SJSA1 (cell line): ENCODE data around the gene LDB1. TPM values are rescaled to one million over a fixed set of nuclear protein-coding genes. Genes with fewer than 3 reads are reported as not detected.

Experiments used
- DNase-seq, 2 experiments: peaks; one replicate each; pipeline ENCODE4 v3.0.0-alpha.2; 2015 to 2020; ENCODE audit warnings: low spot score in 2 of 2, low read depth in 1 of 2
- H3K27ac ChIP-seq: fragments of 250-450 bp; sonication (Bioruptor Pico); 2 replicates; pipeline ENCODE4 v1.5.1; 2020; ENCODE audit warnings: mild to moderate bottlenecking, moderate library complexity
- H3K27me3 ChIP-seq: fragments of 250-450 bp; sonication (Bioruptor Pico); replicated peaks from 2 replicates; pipeline ENCODE4 v1.5.1; 2020; ENCODE audit warnings: mild to moderate bottlenecking, moderate library complexity
- H3K36me3 ChIP-seq: fragments of 250-450 bp; sonication (Bioruptor Pico); 2 replicates; pipeline ENCODE4 v1.5.1; 2020; ENCODE audit warnings: mild to moderate bottlenecking
- H3K4me1 ChIP-seq: fragments of 250-450 bp; sonication (Bioruptor Pico); replicated peaks from 2 replicates; pipeline ENCODE4 v1.6.1; 2021; ENCODE audit warnings: mild to moderate bottlenecking
- H3K4me3 ChIP-seq: fragments of 250-450 bp; sonication (Bioruptor Pico); 2 replicates; pipeline ENCODE4 v1.5.1; 2020; ENCODE audit warnings: mild to moderate bottlenecking
- H3K9me3 ChIP-seq: fragments of 250-450 bp; sonication (Bioruptor Pico); replicated peaks from 2 replicates; pipeline ENCODE4 v1.5.1; 2020; ENCODE audit warnings: mild to moderate bottlenecking
- total RNA-seq: library from RNA; depleted of rRNA; stranded (reverse); fragments of >200 nt; shearing (Covaris generic); gene quantifications from 2 replicates; pipeline ENCODE4 v1.2.3, GENCODE V29; 2014; rRNA removed

Gene LDB1, protein sequence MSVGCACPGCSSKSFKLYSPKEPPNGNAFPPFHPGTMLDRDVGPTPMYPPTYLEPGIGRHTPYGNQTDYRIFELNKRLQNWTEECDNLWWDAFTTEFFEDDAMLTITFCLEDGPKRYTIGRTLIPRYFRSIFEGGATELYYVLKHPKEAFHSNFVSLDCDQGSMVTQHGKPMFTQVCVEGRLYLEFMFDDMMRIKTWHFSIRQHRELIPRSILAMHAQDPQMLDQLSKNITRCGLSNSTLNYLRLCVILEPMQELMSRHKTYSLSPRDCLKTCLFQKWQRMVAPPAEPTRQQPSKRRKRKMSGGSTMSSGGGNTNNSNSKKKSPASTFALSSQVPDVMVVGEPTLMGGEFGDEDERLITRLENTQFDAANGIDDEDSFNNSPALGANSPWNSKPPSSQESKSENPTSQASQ
- total RNA-seq: 22.5 and 29.0 TPM in 2 replicates

DNA sequence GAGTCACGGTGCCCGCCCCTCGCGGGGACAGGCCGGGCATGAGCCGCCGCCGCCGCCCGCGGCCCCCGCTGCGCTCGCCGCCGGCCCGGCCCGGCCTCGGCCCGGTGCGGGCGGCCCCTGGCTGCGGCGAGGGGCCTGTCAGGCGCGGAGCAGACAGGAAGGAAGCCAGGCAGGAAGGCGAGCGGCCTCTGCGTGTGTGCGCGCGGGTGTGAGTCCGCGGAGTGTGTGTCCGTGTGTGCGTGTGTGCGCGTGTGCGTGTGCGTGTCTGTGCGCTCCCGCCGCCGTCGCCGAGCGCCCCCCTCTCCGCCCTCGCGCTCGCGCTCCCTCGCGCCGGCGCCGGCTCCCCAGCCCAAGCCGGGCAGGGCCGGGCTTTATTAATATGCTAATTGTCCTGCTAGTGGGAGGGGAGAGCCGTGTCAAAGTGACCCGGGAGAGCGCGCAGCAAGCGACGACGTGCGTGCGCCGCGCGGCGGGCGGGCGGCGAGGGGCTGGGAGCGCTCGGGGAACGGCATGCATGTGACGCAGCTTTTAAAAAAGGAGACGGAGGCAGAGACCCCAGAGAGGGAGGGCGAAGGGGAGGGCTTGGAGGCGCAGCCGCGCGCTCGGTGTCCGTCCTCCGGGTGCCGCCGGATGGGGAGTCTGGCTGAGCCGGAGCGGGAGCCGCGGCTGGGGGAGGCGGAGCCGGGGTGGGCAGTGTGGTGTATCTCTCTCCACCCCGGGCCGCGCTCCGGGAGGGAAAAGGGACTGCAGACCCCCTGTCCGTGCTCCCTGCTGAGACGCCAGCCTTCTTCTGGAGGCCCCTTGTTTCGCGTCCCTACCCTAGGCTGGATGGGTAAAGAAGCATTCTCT, at the start of gene LDB1:
Gene LDB1, minus strand, starts transcription at position 227 of the 849 bp plus-strand sequence. CDS start 258 bp downstream, outside the sequence.
- H3K9me3 ChIP-seq: no peaks in the 10 kb centered on the region
- H3K4me3 ChIP-seq: peak within 1 kb of the TSS; percentile 70
- H3K36me3 ChIP-seq: peaks cover 3% of the 10 kb centered on the region; the same call in 1 of the 2 replicates
- H3K4me1 ChIP-seq: peaks cover 57% of the 10 kb centered on the region
- H3K27me3 ChIP-seq: no peaks in the 10 kb centered on the region
- H3K27ac ChIP-seq: peak within 1 kb of the TSS; percentile 80
- DNase-seq: peak; percentile 75 to 86

DNA sequence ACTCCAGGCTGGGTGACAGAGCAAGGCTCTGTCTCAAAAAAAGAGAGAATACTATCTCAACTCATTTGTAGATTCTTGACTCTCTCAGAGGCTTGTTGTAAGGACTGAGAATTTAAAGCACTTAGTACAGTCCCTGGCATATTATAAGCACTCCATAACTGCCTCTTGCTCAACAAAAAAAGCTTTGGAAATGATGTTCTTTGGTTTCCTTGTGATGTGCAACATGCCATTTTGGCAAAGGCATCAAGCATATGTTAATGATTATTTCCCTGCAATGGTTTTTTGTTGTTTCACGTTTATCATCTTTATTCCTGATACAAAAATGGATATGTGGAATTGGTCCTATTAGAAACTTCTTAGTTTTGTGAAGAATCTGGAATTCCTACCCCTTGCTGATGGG, 47.7 kb upstream of the LDB1 start:
- no peaks in the 10 kb centered on the region for H3K27me3 ChIP-seq
- no peak for DNase-seq
- H3K27ac ChIP-seq: no peak overlapping the region
- no peaks in the 10 kb centered on the region for H3K4me1 ChIP-seq
- no peak overlapping the region for H3K4me3 ChIP-seq
- no peaks in the 10 kb centered on the region for H3K9me3 ChIP-seq
- H3K36me3 ChIP-seq: peaks cover 17% of the 10 kb centered on the region

GRCh38 chr10:102163342-102163989, 43.3 kb upstream of the LDB1 start:
- no peaks in the 10 kb centered on the region for H3K27me3 ChIP-seq
- H3K36me3 ChIP-seq: peaks cover 60% of the 10 kb centered on the region
- no peak overlapping the region for H3K27ac ChIP-seq
- H3K4me3 ChIP-seq: no peak overlapping the region
- DNase-seq: no peak
- no peaks in the 10 kb centered on the region for H3K9me3 ChIP-seq
- H3K4me1 ChIP-seq: no peaks in the 10 kb centered on the region

GRCh38 chr10:102159831-102160230, 39.7 kb upstream of the LDB1 start:
- peaks cover 91% of the 10 kb centered on the region for H3K36me3 ChIP-seq
- no peaks in the 10 kb centered on the region for H3K4me1 ChIP-seq
- H3K9me3 ChIP-seq: no peaks in the 10 kb centered on the region
- no peak overlapping the region for H3K27ac ChIP-seq
- no peak overlapping the region for H3K4me3 ChIP-seq
- H3K27me3 ChIP-seq: no peaks in the 10 kb centered on the region
- DNase-seq: no peak

DNA sequence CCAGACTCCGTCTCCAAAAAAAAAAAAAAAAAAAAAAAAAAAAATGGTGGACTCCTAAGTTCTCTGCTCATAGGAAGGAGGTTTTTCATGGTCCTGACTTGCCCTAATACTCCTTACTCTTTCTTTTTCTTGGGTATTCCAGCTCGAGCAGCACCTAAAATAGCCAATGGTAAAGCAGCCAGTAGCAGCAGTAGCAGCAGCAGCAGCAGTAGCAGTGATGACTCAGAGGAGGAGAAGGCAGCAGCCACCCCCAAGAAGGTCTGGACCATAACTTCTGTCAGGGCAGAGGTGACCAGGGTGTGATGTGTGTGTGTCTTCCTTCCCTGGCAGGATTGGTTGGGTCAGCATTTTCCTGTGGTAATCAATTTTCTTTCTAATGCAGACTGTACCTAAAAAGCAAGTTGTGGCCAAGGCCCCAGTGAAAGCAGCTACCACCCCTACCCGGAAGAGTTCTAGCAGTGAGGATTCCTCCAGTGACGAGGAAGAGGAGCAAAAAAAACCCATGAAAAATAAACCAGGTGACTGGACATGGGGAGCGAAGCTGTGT, 39.0 kb upstream of the LDB1 start:
- no peak for DNase-seq
- no peak overlapping the region for H3K27ac ChIP-seq
- H3K27me3 ChIP-seq: no peaks in the 10 kb centered on the region
- no peak overlapping the region for H3K4me3 ChIP-seq
- H3K4me1 ChIP-seq: no peaks in the 10 kb centered on the region
- no peaks in the 10 kb centered on the region for H3K9me3 ChIP-seq
- peaks cover 93% of the 10 kb centered on the region for H3K36me3 ChIP-seq

- DNase-seq: no peak
- Histone ChIP-seq H3K27me3 (no peaks in the 10 kb centered on the region), H3K27ac (no peak overlapping the region), H3K4me3 (no peak overlapping the region), H3K4me1 (peaks cover 5% of the 10 kb centered on the region; the same call in 1 of the 2 replicates), H3K36me3 (peaks cover 81% of the 10 kb centered on the region), H3K9me3 (no peaks in the 10 kb centered on the region)
These were observed 37.1 kb upstream of the LDB1 start for GRCh38 chr10:102157224-102157623.

- Histone ChIP-seq H3K27ac (no peak overlapping the region), H3K27me3 (no peaks in the 10 kb centered on the region), H3K4me3 (no peak overlapping the region), H3K36me3 (peaks cover 70% of the 10 kb centered on the region), H3K9me3 (no peaks in the 10 kb centered on the region), H3K4me1 (peaks cover 17% of the 10 kb centered on the region)
- no peak for DNase-seq
These were observed 34.4 kb upstream of the LDB1 start for GRCh38 chr10:102154466-102155116.

DNA sequence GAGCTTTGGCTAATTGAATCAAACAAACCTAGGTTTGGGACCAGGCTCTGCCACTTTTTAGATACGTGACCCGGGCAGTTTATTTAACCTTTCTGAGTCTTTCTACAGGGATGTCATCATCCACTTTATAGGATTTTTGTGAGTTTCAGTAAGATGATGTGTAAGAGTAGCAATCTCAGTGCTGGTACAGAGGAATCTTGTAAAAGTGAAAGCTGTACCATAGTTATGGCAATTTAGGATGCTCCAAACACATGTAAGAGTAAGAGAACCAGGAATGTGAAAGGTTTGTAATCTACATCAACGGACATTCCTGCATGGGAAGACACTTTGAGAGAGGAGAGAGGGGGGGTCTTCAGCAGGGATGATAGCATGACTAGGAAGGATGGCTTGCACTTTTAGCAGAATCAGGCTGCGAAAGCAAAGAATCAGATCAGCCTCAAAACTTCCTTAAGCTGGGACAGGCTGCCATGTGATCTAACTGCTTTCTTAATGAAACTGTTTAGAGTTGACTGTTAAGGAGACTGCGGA, 33.0 kb upstream of the LDB1 start:
- Histone ChIP-seq H3K9me3 (no peaks in the 10 kb centered on the region), H3K4me1 (peaks cover 17% of the 10 kb centered on the region), H3K27ac (peak overlapping the region; percentile 73), H3K27me3 (no peaks in the 10 kb centered on the region), H3K4me3 (peak overlapping the region; percentile 65), H3K36me3 (peaks cover 70% of the 10 kb centered on the region)
- DNase-seq: no peak

DNA sequence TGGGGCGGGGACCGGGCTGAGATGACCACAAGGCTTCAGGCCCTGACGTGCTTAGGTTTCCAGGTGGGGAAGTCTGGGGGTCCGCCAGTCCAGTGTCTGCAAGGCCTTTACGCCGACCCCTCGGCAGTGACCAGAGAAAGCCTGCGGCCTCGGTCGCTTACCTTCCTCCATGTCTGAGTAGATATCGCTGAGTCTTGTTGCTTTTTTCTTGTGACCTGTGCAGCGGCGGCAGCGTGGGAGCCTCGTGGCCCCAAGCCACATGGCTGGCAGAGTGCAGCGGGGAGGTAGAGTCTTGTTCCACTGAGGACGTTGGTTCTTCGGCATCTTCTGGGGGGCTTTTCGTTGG, 32.4 kb upstream of the LDB1 start:
- H3K9me3 ChIP-seq: no peaks in the 10 kb centered on the region
- H3K27ac ChIP-seq: peak overlapping the region; percentile 73
- DNase-seq: no peak
- peak overlapping the region; percentile 65 for H3K4me3 ChIP-seq
- H3K36me3 ChIP-seq: peaks cover 70% of the 10 kb centered on the region
- no peaks in the 10 kb centered on the region for H3K27me3 ChIP-seq
- H3K4me1 ChIP-seq: peaks cover 17% of the 10 kb centered on the region

- peak; percentile 99 to 100 for DNase-seq
- peak within 1 kb of the TSS; percentile 90 for H3K27ac ChIP-seq
- peaks cover 70% of the 10 kb centered on the region for H3K36me3 ChIP-seq
- no peaks in the 10 kb centered on the region for H3K27me3 ChIP-seq
- peak within 1 kb of the TSS; percentile 65 for H3K4me3 ChIP-seq
- H3K4me1 ChIP-seq: peaks cover 17% of the 10 kb centered on the region
- H3K9me3 ChIP-seq: no peaks in the 10 kb centered on the region
These were observed 31.8 kb upstream of the LDB1 start, which contains the start of gene NOLC1 for GRCh38 chr10:102151774-102152544. TSS of gene NOLC1 (plus strand) at chr10:102152389. CDS start at chr10:102152411, 22 bp downstream.

- H3K36me3 ChIP-seq: peaks cover 70% of the 10 kb centered on the region
- H3K4me3 ChIP-seq: peak overlapping the region; percentile 65
- H3K27ac ChIP-seq: peak overlapping the region; percentile 90
- H3K27me3 ChIP-seq: no peaks in the 10 kb centered on the region
- peaks cover 17% of the 10 kb centered on the region for H3K4me1 ChIP-seq
- DNase-seq: no peak
- H3K9me3 ChIP-seq: no peaks in the 10 kb centered on the region
These were observed 31.0 kb upstream of the LDB1 start for GRCh38 chr10:102150970-102151773.

- Histone ChIP-seq H3K27me3 (no peaks in the 10 kb centered on the region), H3K4me1 (peaks cover 15% of the 10 kb centered on the region), H3K36me3 (peaks cover 81% of the 10 kb centered on the region), H3K4me3 (no peak overlapping the region), H3K9me3 (no peaks in the 10 kb centered on the region), H3K27ac (no peak overlapping the region)
- no peak for DNase-seq
These were observed 28.1 kb upstream of the LDB1 start for GRCh38 chr10:102148275-102148674.
